Measurements from ENCODE around the gene ARHGEF11. TPM values are rescaled to one million over a fixed set of nuclear protein-coding genes. Genes with fewer than 3 reads are reported as not detected.

The ARHGEF11 gene
- total RNA-seq, 4 donors from 2014 or later: 29.3 to 76.3 (median 35.7) TPM

DNA sequence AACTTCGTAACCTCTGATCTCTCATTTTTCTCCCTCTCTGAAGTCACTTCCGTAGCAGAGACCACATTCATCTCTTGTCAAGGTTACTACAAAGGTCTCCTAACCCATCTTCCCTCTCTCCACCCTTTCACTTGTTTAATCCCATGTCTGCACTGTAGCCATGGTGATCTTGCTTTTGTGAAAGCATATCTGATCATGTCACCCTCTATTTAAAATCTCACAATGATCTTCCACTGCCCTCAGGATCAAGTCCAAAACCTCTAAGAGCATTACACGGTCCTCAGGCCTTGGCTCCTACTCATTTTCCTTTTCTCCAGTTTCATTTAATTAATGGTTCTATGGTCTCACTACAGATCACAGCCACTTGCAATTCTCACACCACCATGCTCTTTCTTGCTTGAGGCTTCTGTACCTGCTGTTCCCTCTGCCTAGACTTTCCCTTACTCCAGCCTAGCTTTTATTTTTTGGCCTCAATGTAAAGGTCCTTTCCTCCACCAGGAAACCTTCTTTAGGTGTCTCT is 12.1 kb downstream of the ARHGEF11 start:
- TF ChIP-seq, protein P1, sequence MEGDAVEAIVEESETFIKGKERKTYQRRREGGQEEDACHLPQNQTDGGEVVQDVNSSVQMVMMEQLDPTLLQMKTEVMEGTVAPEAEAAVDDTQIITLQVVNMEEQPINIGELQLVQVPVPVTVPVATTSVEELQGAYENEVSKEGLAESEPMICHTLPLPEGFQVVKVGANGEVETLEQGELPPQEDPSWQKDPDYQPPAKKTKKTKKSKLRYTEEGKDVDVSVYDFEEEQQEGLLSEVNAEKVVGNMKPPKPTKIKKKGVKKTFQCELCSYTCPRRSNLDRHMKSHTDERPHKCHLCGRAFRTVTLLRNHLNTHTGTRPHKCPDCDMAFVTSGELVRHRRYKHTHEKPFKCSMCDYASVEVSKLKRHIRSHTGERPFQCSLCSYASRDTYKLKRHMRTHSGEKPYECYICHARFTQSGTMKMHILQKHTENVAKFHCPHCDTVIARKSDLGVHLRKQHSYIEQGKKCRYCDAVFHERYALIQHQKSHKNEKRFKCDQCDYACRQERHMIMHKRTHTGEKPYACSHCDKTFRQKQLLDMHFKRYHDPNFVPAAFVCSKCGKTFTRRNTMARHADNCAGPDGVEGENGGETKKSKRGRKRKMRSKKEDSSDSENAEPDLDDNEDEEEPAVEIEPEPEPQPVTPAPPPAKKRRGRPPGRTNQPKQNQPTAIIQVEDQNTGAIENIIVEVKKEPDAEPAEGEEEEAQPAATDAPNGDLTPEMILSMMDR (IDR thresholded peaks at IDR 0.05; ENCODE audit: low read depth): no peak

DNA sequence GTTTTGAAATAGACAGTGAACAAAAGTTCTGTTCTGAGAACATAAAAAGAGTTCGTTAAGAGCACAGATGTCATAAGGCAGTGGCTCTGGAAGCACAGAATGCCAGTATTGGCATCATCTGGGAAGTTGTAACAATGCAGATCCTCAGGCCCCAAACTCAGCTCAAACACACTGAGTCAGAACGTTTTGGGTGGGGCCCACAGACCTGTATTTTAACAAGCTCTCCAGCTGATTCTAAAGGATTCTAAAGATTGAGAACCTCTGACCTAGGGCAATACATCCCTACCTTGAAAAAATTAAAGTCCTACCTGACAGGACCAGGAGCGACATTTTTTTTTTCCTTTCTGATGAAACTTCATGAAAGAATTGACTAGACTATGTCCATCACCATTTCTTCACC is 13.2 kb downstream of the ARHGEF11 start:
- TF ChIP-seq, protein P1 (IDR thresholded peaks at IDR 0.05; ENCODE audit: low read depth): no peak

DNA sequence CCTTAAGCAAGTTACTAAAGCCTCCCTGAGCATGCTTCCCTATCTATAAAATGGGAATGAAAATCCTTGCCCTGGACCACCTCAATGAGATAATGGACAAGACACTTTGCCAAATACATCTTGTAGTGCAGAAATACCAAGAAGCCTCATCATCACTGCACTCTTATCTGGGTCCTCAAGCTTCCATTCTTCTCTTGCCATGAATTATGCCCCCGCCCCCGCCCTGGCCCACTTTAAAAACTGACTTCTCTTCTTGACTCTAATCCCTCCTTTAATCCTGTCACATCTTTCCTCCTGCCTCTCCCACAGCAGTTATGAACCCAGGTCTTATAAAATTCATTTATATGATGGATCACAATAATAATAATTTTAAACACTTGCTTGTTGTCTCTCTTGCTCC is 14.8 kb downstream of the ARHGEF11 start:
- TF ChIP-seq, protein P1 (IDR thresholded peaks at IDR 0.05; ENCODE audit: low read depth): no peak

DNA sequence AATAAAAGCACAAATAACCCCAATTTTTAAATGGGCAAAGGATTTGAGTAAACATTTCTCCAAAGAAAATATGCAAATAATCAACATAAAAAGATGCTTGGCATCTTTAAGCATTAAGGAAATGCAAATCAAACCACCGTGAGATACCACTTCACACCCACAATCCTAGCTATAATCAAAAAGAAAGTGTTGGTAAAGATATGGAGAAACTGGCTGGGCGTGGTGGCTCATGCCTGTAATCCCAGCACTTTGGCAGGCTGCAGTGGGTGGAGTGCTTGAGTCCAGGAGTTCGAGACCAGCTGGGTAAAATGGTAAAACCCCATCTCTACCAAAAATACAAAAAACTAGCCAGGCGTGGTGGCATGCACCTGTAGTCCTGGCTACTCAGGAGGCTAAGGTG is 16.9 kb downstream of the ARHGEF11 start:
- TF ChIP-seq, protein P1 (IDR thresholded peaks at IDR 0.05; ENCODE audit: low read depth): no peak

DNA sequence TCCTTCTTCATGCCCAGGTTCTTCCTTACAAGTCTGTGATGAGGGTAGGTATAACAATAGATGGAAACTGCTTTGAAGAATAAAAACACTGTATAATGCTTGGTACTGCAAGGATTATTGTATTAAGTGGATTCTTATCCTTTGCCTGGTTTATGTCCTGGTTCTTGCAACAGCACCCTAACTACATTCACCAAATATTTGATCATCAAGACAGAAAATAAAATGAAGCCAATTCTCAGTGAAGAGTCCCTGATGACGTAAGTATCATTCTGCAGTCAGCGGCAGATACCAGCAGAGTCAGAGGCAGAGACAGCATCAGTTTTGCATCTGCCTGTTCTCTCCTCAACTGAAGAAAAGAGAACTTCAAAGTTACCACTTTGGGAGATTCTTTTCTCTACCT is 19.7 kb downstream of the ARHGEF11 start:
- TF ChIP-seq, protein P1 (IDR thresholded peaks at IDR 0.05; ENCODE audit: low read depth): no peak

DNA sequence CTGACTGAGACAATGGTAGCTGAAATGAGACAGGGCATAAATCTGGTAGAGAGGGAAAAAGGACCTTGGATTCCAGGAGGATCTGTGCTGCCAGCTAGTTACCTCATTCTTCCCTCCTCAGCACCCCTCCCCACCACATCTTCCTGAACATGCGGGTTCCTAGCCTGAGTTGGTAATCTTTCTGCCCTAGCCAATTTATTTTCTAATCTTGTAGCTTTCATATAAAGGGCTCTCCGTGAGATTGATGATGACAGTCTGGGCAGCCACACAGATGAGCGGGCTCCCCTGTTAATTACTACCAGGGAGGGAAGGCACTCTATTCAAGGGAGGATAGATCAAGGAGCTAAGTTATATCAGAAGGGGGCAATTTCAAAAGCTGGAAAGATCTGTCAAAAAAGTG is 20.2 kb downstream of the ARHGEF11 start:
- TF ChIP-seq, protein P1 (IDR thresholded peaks at IDR 0.05; ENCODE audit: low read depth): no peak

DNA sequence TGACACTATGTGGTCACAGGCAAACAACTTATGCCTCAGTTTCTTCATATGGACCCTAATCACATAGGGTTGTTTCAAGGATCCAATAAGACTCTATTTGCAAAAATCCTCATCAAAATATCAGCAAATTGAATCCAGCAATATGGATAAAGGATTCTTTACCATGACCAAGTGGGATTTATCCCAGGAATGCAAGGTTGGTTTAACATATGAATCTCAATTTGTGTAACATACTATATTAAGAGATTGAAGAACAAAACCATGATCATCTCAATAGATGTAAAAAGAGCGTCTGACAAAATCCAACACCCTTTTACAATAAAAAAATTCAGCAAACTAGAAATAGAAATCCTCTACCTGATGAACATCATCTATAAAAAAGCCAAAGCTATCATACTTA is 23.9 kb downstream of the ARHGEF11 start:
- TF ChIP-seq, protein P1 (IDR thresholded peaks at IDR 0.05; ENCODE audit: low read depth): no peak
